Endothelial cell of umbilical vein (primary cell): ENCODE data around the gene PCSK9. TPM values are rescaled to one million over a fixed set of nuclear protein-coding genes. Genes with fewer than 3 reads are reported as not detected.

ENCODE experiments used
- BruUV-seq: library from RNA; stranded (reverse); fragments of 400-500 nt; replicated peaks from 2 replicates; lab custom pipeline; 2021; lab: Mats Ljungman, UMichigan
- CTCF ChIA-PET: fragments of 300-600, 350-600 bp; sonication (Branson Sonifier 250); formaldehyde crosslinking; loops from one replicate; lab custom pipeline; 2021; ENCODE audit warnings: antibody characterized with exemption, inconsistent platforms; lab: Charles Lee
- POLR2A ChIA-PET: fragments of 300-600, 350-600 bp; sonication (Branson Sonifier 250); formaldehyde crosslinking; loops from one replicate; lab custom pipeline; 2021; ENCODE audit warnings: antibody characterized with exemption, inconsistent platforms; lab: Charles Lee
- DNase-seq: peaks from one replicate; pipeline ENCODE4 v3.0.0-alpha.2; 2011; ENCODE audit warnings: low read depth, low spot score
- FAIRE-seq: peaks from 2 replicates; lab custom pipeline; 2011; peaks lifted over from hg19 to GRCh38; lab: Jason Lieb, UNC
- H2AFZ ChIP-seq: 2 replicates; pipeline ENCODE4 v1.6.0; 2012; ENCODE audit warnings: low read depth, low read length, control low read depth, inconsistent platforms
- H3K27ac ChIP-seq: 2 replicates; pipeline ENCODE4 v1.5.1; 2011; ENCODE audit warnings: low read depth, mild to moderate bottlenecking, control low read depth, low read length, moderate library complexity; ENCODE audit not compliant: insufficient read depth
- H3K27me3 ChIP-seq, 2 experiments: 2 replicates each; pipeline versions ENCODE4 v1.6.0 to v1.6.1; 2011; ENCODE audit warnings: low read length in 2 of 2, mixed read lengths in 1 of 2; ENCODE audit not compliant: control insufficient read depth in 2 of 2, insufficient read depth in 2 of 2
- H3K36me3 ChIP-seq, 2 experiments: 2 replicates in 1 of 2; 3 replicates in 1 of 2; pipeline ENCODE4 v1.5.1; 2011; ENCODE audit warnings: low read length in 2 of 2, mild to moderate bottlenecking in 1 of 2, moderate library complexity in 1 of 2; ENCODE audit not compliant: control insufficient read depth in 2 of 2, insufficient read depth in 2 of 2; ENCODE audit errors: extremely low read depth in 1 of 2
- H3K4me1 ChIP-seq: 3 replicates; pipeline ENCODE4 v1.5.1; 2011; ENCODE audit warnings: mild to moderate bottlenecking, low read length; ENCODE audit not compliant: control insufficient read depth, insufficient read depth; ENCODE audit errors: extremely low read depth
- H3K4me2 ChIP-seq: 2 replicates; pipeline ENCODE4 v1.6.1; 2011; ENCODE audit warnings: low read length, control low read depth, mixed read lengths; ENCODE audit not compliant: insufficient read depth
- H3K4me3 ChIP-seq, 3 experiments: fragments of 200-600 bp in 1 of 3; sonication (generic), shearing (Covaris generic) in 1 of 3; replicated peaks in 1 of 3; 2 replicates each; pipeline ENCODE4 v1.5.1; 2011 to 2016; ENCODE audit warnings: control low read depth in 3 of 3, low read length in 3 of 3, mild to moderate bottlenecking in 2 of 3, inconsistent platforms in 1 of 3, low read depth in 1 of 3, moderate library complexity in 1 of 3; ENCODE audit not compliant: insufficient read depth in 1 of 3
- H3K79me2 ChIP-seq: 2 replicates; pipeline ENCODE4 v1.6.0; 2012; ENCODE audit warnings: low read length, inconsistent platforms; ENCODE audit not compliant: control insufficient read depth, insufficient read depth
- H3K9ac ChIP-seq: replicated peaks from 2 replicates; pipeline ENCODE3; 2011; ENCODE audit warnings: low read length, control low read depth; ENCODE audit not compliant: insufficient read depth; ENCODE audit errors: extremely low read depth
- H3K9me1 ChIP-seq: replicated peaks from 3 replicates; pipeline ENCODE4 v1.6.0; 2011; ENCODE audit warnings: mild to moderate bottlenecking, low read length; ENCODE audit not compliant: control insufficient read depth, insufficient read depth; ENCODE audit errors: extremely low read depth
- H3K9me3 ChIP-seq: replicated peaks from 2 replicates; pipeline ENCODE4 v1.5.1; 2012; ENCODE audit warnings: low read length, inconsistent platforms; ENCODE audit not compliant: control insufficient read depth, insufficient read depth
- H4K20me1 ChIP-seq: replicated peaks from 2 replicates; pipeline ENCODE3; 2011; ENCODE audit warnings: mild to moderate bottlenecking, low read length; ENCODE audit not compliant: control insufficient read depth, insufficient read depth; ENCODE audit errors: extremely low read depth
- EZH2 ChIP-seq: IDR thresholded peaks from 2 replicates; pipeline ENCODE4 v1.6.1; 2012; ENCODE audit warnings: borderline replicate concordance, low read depth, mild to moderate bottlenecking, moderate library complexity, low read length, inconsistent platforms; ENCODE audit not compliant: severe bottlenecking
- FOS ChIP-seq: IDR thresholded peaks from 2 replicates; pipeline ENCODE4 v1.6.1; 2011; ENCODE audit warnings: mild to moderate bottlenecking, low read length, moderate library complexity, borderline replicate concordance; ENCODE audit not compliant: insufficient read depth
- GATA2 ChIP-seq: IDR thresholded peaks from 2 replicates; pipeline ENCODE4 v1.7.0; 2011; ENCODE audit warnings: low read depth, mild to moderate bottlenecking, moderate library complexity, mixed read lengths, low read length; ENCODE audit not compliant: insufficient read length, insufficient read depth
- JUN ChIP-seq: IDR thresholded peaks from 2 replicates; pipeline ENCODE4 v1.6.1; 2011; ENCODE audit warnings: borderline replicate concordance, low read depth; ENCODE audit not compliant: insufficient read length, insufficient read depth
- MYC ChIP-seq: IDR thresholded peaks from one replicate; pipeline ENCODE4 v1.6.1; 2011; ENCODE audit warnings: mild to moderate bottlenecking, low read depth, low read length
- POLR2A ChIP-seq: IDR thresholded peaks from 2 replicates; pipeline ENCODE4 v1.6.1; 2012; ENCODE audit warnings: low read depth, mild to moderate bottlenecking, control low read depth, low read length
- POLR2AphosphoS5 ChIP-seq: IDR thresholded peaks from 2 replicates; pipeline ENCODE4 v1.6.1; 2012; ENCODE audit warnings: low read depth, mild to moderate bottlenecking, control low read depth, low read length, moderate library complexity; ENCODE audit not compliant: insufficient read depth
- dilution Hi-C: fragments of 300-500 bp; cut with MboI; formaldehyde crosslinking; loops from one replicate; pipeline ENCODE4 v1.15.0; 2019; ENCODE audit warnings: low sequenced_read_pairs; ENCODE audit not compliant: extremely low pct_ligation_motif_present
- intact Hi-C: fragments of 100-400 bp; cut with micrococcal nuclease; formaldehyde crosslinking; loops from one replicate; pipeline ENCODE4 v1.10.0; 2022
- polyA plus RNA-seq, 4 experiments: library from polyadenylated mRNA; depleted of rRNA in 3 of 4; stranded (reverse) in 3 of 4; unstranded in 1 of 4; fragments of >200 nt; gene quantifications; 2 replicates each; pipeline versions ENCODE4 v1.2.1 to v1.2.3, GENCODE V29; 2011 to 2012; ENCODE audit warnings: missing spikeins in 1 of 4
- total RNA-seq: library from RNA; stranded (reverse); gene quantifications from 2 replicates; pipeline ENCODE4 v1.2.3, GENCODE V29; 2021
- TF ChIP-seq, protein P1 (sequence below), 2 donors: IDR thresholded peaks; 1 replicate in 1 of 2; 2 replicates in 1 of 2; pipeline ENCODE4 v1.5.1; 2011; ENCODE audit warnings: low read length in 2 of 2, mild to moderate bottlenecking in 2 of 2, moderate library complexity in 2 of 2, control low read depth in 1 of 2, inconsistent platforms in 1 of 2, low read depth in 1 of 2; ENCODE audit not compliant: insufficient read depth in 1 of 2; ENCODE audit errors: extremely low read depth in 1 of 2
- TF ChIP-seq, protein P2 (sequence below): IDR thresholded peaks from 2 replicates; pipeline ENCODE4 v1.6.1; 2011; ENCODE audit not compliant: insufficient read depth, insufficient read length

The PCSK9 gene
- total and polyA plus RNA-seq, 2 donors (not counting 3 experiments of a cell fraction or from before 2014, with no cell fraction given): 0.17 to 0.35 TPM

DNA sequence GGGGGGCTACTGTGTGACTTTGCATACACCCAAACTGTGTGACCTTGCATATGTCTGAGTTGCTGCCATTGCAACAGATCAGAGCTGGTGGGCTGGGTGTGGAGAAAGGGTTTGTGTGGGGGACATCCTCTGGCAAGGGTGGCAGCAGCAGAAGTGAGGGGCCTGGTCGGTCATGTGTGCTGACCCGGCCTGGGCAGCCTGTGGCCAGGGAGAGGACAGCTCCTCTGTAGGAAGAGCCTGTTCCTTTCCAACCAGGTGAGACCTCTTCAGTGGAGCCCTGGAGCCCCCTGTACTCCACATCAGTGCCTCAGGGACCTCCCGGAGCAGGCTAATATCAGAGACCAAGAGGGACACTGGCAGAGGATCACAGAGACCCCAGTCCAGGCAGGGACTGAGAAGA lies 8.3 kb downstream of the PCSK9 start:
- no TSS peak for BruUV-seq
- CTCF ChIA-PET: interaction anchor here (1.7 kb wide), 1 partner anchor 26 kb away, joined by 5 read pairs; no protein-coding TSS in a partner anchor
- H3K27ac ChIP-seq: no peak overlapping the region
- no peak overlapping the region for H2AFZ ChIP-seq
- H3K27me3 ChIP-seq: peaks cover 2 to 3% of the 10 kb centered on the region in 2 experiments
- no peaks in the 10 kb centered on the region for H3K79me2 ChIP-seq
- H3K4me2 ChIP-seq: no peak overlapping the region
- no peaks in the 10 kb centered on the region for H3K9me3 ChIP-seq
- no peaks in the 10 kb centered on the region for H3K36me3 ChIP-seq
- TF ChIP-seq POLR2AphosphoS5 (no peak), GATA2 (no peak), FOS (no peak), MYC (no peak), POLR2A (no peak), EZH2 (no peak), JUN (no peak)
- TF ChIP-seq, protein P1, sequence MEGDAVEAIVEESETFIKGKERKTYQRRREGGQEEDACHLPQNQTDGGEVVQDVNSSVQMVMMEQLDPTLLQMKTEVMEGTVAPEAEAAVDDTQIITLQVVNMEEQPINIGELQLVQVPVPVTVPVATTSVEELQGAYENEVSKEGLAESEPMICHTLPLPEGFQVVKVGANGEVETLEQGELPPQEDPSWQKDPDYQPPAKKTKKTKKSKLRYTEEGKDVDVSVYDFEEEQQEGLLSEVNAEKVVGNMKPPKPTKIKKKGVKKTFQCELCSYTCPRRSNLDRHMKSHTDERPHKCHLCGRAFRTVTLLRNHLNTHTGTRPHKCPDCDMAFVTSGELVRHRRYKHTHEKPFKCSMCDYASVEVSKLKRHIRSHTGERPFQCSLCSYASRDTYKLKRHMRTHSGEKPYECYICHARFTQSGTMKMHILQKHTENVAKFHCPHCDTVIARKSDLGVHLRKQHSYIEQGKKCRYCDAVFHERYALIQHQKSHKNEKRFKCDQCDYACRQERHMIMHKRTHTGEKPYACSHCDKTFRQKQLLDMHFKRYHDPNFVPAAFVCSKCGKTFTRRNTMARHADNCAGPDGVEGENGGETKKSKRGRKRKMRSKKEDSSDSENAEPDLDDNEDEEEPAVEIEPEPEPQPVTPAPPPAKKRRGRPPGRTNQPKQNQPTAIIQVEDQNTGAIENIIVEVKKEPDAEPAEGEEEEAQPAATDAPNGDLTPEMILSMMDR (IDR thresholded peaks at IDR 0.05; ENCODE audit: extremely low read depth in 1 of 2, insufficient read depth in 1 of 2, low read depth in 1 of 2, low read length in 2 of 2): no peak
- TF ChIP-seq, protein P2, sequence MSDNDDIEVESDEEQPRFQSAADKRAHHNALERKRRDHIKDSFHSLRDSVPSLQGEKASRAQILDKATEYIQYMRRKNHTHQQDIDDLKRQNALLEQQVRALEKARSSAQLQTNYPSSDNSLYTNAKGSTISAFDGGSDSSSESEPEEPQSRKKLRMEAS: no peak
- DNase-seq (no peak), FAIRE-seq (no peak)
- intact Hi-C loops (no loop called here), dilution Hi-C loops (no loop called here)
- H4K20me1 ChIP-seq: no peaks in the 10 kb centered on the region
- POLR2A ChIA-PET: no interaction called here
- H3K4me1 ChIP-seq: no peaks in the 10 kb centered on the region
- no peak overlapping the region for H3K9ac ChIP-seq
- H3K9me1 ChIP-seq: no peaks in the 10 kb centered on the region
- no peak overlapping the region for H3K4me3 ChIP-seq
